WTC11 (cell line): ENCODE results near the gene SLC39A6. TPM values are rescaled to one million over a fixed set of nuclear protein-coding genes. Genes with fewer than 3 reads are reported as not detected.

Experiments used
- ATAC-seq: fragments of 200-7000 bp; cut with Tn5 transposase; 2 replicates; pipeline ENCODE4 v1.10.0; 2021; ENCODE audit warnings: mild to moderate bottlenecking, moderate library complexity
- CTCF ChIA-PET: fragments of 300-600 bp; sonication (Branson Sonifier 250); formaldehyde crosslinking; loops from one replicate; lab custom pipeline; 2021; ENCODE audit warnings: antibody characterized with exemption; lab: Charles Lee
- POLR2A ChIA-PET: fragments of 350-600 bp; sonication (Branson Sonifier 250); formaldehyde crosslinking; loops from one replicate; lab custom pipeline; 2021; ENCODE audit warnings: antibody characterized with exemption; lab: Charles Lee
- DNase-seq: peaks from one replicate; pipeline ENCODE4 v3.0.0; 2021; ENCODE audit warnings: low spot score
- H3K27ac Mint-ChIP-seq: 2 replicates; pipeline ENCODE4 v1.8.0; 2021; ENCODE audit warnings: mixed read lengths
- H3K27me3 Mint-ChIP-seq: 2 replicates; pipeline ENCODE4 v1.8.0; 2021; ENCODE audit warnings: low read depth, mild to moderate bottlenecking, moderate library complexity, mixed read lengths
- H3K36me3 Mint-ChIP-seq: 2 replicates; pipeline ENCODE4 v1.8.0; 2021; ENCODE audit warnings: mixed read lengths
- H3K4me1 Mint-ChIP-seq: 2 replicates; pipeline ENCODE4 v1.8.0; 2022; ENCODE audit warnings: mixed read lengths
- H3K4me3 Mint-ChIP-seq: 2 replicates; pipeline ENCODE4 v1.8.0; 2021; ENCODE audit warnings: mild to moderate bottlenecking, moderate library complexity, mixed read lengths
- H3K9me3 Mint-ChIP-seq: 2 replicates; pipeline ENCODE4 v1.8.0; 2021; ENCODE audit warnings: mixed read lengths
- CBFB ChIP-seq: sonication (generic); formaldehyde crosslinking; IDR thresholded peaks from 2 replicates; pipeline ENCODE4 v1.8.1; 2022; ENCODE audit warnings: mild to moderate bottlenecking, low read depth, missing genetic modification reagents
- EMX1 ChIP-seq: fragments of 250-450 bp; sonication (Bioruptor Pico); IDR thresholded peaks from 2 replicates; pipeline ENCODE4 v1.8.0; 2021; ENCODE audit warnings: mild to moderate bottlenecking
- FOXK1 ChIP-seq: sonication (generic); formaldehyde crosslinking; IDR thresholded peaks from 2 replicates; pipeline ENCODE4 v1.8.0; 2022; ENCODE audit warnings: mild to moderate bottlenecking, moderate library complexity, missing genetic modification reagents
- GABPB1 ChIP-seq: sonication (generic); formaldehyde crosslinking; IDR thresholded peaks from 2 replicates; pipeline ENCODE4 v1.8.1; 2023; ENCODE audit warnings: mild to moderate bottlenecking, missing genetic modification reagents
- ZNF396 ChIP-seq: fragments of 250-450 bp; sonication (Bioruptor Pico); IDR thresholded peaks from 2 replicates; pipeline ENCODE4 v1.8.0; 2021; ENCODE audit warnings: mild to moderate bottlenecking, moderate library complexity, borderline replicate concordance
- total RNA-seq: library from RNA; stranded (reverse); gene quantifications from 3 replicates; pipeline ENCODE4 v1.2.3, GENCODE V29; 2021
- TF ChIP-seq, protein P1 (sequence below): fragments of 250-450 bp; sonication (Bioruptor Pico); conservative IDR thresholded peaks from 2 replicates; pipeline ENCODE4 v1.9.0; 2021; ENCODE audit warnings: mild to moderate bottlenecking
- TF ChIP-seq, protein P2 (sequence below): sonication (generic); formaldehyde crosslinking; IDR thresholded peaks from 2 replicates; pipeline ENCODE4 v1.8.1; 2022; ENCODE audit warnings: low read depth, missing genetic modification reagents, borderline replicate concordance
- TF ChIP-seq, protein P3 (sequence below): sonication (generic); formaldehyde crosslinking; IDR thresholded peaks from 2 replicates; pipeline ENCODE4 v1.8.0; 2022; ENCODE audit warnings: missing genetic modification reagents
- TF ChIP-seq, protein P4 (sequence below): fragments of 250-450 bp; sonication (Bioruptor Pico); IDR thresholded peaks from 2 replicates; pipeline ENCODE4 v2.1.2; 2022; ENCODE audit warnings: mild to moderate bottlenecking, moderate library complexity
- TF ChIP-seq, protein P5 (sequence below): sonication (generic); formaldehyde crosslinking; conservative IDR thresholded peaks from 2 replicates; pipeline ENCODE4 v1.8.1; 2023; ENCODE audit warnings: mild to moderate bottlenecking, low read depth, missing genetic modification reagents, moderate library complexity
- TF ChIP-seq, protein P6 (sequence below): fragments of 200-600 bp; IDR thresholded peaks from 2 replicates; pipeline ENCODE4 v1.8.0; 2022; ENCODE audit warnings: antibody characterized with exemption
- TF ChIP-seq, protein P7 (sequence below): sonication (generic); formaldehyde crosslinking; IDR thresholded peaks from 2 replicates; pipeline ENCODE4 v1.8.1; 2022; ENCODE audit warnings: low read depth, mild to moderate bottlenecking, moderate library complexity, missing genetic modification reagents, borderline replicate concordance
- TF ChIP-seq, protein P8 (sequence below): sonication (generic); formaldehyde crosslinking; IDR thresholded peaks from 2 replicates; pipeline ENCODE4 v1.8.1; 2023; ENCODE audit warnings: mild to moderate bottlenecking, missing genetic modification reagents
- TF ChIP-seq, protein P9 (sequence below): sonication (generic); formaldehyde crosslinking; IDR thresholded peaks from 2 replicates; pipeline ENCODE4 v1.8.1; 2022; ENCODE audit warnings: mild to moderate bottlenecking, missing genetic modification reagents, moderate library complexity, borderline replicate concordance
- TF ChIP-seq, protein P10 (sequence below): sonication (generic); formaldehyde crosslinking; IDR thresholded peaks from 2 replicates; pipeline ENCODE4 v1.8.1; 2022; ENCODE audit warnings: missing genetic modification reagents, borderline replicate concordance
- TF ChIP-seq, protein P11 (sequence below): sonication (generic); formaldehyde crosslinking; IDR thresholded peaks from 2 replicates; pipeline ENCODE4 v1.8.0; 2022; ENCODE audit warnings: mild to moderate bottlenecking, missing genetic modification reagents

The SLC39A6 gene
- total RNA-seq, 1 experiment from 2014 or later = 29.2 TPM

DNA sequence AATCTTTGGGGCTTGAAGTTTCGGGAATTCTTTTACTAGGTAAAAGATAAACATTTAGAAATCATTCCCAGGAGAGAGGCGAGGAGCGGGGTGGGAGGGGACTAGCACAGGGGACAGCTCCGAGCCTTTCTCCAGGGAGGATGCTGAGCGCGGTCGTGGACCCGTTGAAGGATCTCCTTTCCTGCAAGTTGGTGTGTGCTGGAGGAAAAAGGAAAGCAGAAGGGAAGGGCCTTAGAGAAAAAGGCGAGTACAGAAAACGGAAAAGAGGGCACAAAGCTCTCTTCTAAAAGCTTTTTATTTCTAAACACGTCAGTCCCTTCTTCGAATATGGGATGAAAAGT lies 640 bp downstream of the SLC39A6 start:
- peak; percentile 29 for DNase-seq
- POLR2A ChIA-PET = interaction anchor here (0.6 to 1.9 kb wide), 5 partner anchors 61 to 467 kb away, joined by 3 to 8 read pairs (median 3); partner anchors contain the start of genes RMP24 and RPRD1A
- no peaks in the 10 kb centered on the region for H3K27me3 Mint-ChIP-seq
- H3K4me1 Mint-ChIP-seq = peaks cover 34% of the 10 kb centered on the region
- no peak overlapping the region for H3K27ac Mint-ChIP-seq
- H3K4me3 Mint-ChIP-seq = peak overlapping the region; percentile 95
- ATAC-seq = 0 out of 2 replicates have a peak, but pooled peaks have one; percentile 3
- H3K9me3 Mint-ChIP-seq = no peaks in the 10 kb centered on the region
- CTCF ChIA-PET = interaction anchor here (0.6 to 2.4 kb wide), 3 partner anchors 20 to 372 kb away, joined by 6 to 8 read pairs (median 6); no protein-coding TSS in a partner anchor
- H3K36me3 Mint-ChIP-seq = peaks cover 26% of the 10 kb centered on the region
- TF ChIP-seq, protein P1, sequence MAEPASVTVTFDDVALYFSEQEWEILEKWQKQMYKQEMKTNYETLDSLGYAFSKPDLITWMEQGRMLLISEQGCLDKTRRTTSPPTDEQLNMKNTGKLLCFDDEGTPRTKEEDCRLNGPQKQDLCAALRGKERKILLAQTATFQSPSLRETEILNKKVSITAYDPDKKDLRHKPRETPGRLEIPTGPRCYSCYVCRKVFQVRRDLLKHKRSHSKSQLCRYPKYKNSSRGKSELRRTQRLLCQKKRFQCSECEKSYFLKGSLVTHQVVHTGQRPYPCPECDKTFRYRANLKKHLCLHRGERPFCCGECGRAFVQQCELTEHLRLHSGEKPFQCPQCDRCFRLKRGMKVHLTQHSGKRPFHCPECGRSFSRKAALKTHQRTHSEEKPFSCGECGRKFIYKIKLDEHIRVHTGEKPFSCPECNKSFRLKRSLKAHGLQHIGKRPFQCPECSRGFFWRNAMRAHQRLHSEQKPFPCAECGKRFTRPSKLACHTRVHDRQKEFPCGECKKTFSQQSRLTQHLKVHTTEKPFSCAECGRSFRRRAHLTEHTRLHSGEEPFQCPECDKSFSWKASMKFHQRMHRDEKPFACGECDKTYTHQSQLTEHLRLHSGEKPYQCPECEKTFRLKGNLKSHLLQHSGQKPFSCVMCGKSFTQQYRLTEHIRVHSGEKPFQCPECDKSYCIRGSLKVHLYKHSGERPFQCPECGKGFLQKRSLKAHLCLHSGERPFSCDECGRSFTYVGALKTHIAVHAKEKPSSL (CRISPR knock-in tag) = no peak
- TF ChIP-seq, protein P2, sequence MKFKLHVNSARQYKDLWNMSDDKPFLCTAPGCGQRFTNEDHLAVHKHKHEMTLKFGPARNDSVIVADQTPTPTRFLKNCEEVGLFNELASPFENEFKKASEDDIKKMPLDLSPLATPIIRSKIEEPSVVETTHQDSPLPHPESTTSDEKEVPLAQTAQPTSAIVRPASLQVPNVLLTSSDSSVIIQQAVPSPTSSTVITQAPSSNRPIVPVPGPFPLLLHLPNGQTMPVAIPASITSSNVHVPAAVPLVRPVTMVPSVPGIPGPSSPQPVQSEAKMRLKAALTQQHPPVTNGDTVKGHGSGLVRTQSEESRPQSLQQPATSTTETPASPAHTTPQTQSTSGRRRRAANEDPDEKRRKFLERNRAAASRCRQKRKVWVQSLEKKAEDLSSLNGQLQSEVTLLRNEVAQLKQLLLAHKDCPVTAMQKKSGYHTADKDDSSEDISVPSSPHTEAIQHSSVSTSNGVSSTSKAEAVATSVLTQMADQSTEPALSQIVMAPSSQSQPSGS (CRISPR knock-in tag) = no peak
- TF ChIP-seq, protein P3, sequence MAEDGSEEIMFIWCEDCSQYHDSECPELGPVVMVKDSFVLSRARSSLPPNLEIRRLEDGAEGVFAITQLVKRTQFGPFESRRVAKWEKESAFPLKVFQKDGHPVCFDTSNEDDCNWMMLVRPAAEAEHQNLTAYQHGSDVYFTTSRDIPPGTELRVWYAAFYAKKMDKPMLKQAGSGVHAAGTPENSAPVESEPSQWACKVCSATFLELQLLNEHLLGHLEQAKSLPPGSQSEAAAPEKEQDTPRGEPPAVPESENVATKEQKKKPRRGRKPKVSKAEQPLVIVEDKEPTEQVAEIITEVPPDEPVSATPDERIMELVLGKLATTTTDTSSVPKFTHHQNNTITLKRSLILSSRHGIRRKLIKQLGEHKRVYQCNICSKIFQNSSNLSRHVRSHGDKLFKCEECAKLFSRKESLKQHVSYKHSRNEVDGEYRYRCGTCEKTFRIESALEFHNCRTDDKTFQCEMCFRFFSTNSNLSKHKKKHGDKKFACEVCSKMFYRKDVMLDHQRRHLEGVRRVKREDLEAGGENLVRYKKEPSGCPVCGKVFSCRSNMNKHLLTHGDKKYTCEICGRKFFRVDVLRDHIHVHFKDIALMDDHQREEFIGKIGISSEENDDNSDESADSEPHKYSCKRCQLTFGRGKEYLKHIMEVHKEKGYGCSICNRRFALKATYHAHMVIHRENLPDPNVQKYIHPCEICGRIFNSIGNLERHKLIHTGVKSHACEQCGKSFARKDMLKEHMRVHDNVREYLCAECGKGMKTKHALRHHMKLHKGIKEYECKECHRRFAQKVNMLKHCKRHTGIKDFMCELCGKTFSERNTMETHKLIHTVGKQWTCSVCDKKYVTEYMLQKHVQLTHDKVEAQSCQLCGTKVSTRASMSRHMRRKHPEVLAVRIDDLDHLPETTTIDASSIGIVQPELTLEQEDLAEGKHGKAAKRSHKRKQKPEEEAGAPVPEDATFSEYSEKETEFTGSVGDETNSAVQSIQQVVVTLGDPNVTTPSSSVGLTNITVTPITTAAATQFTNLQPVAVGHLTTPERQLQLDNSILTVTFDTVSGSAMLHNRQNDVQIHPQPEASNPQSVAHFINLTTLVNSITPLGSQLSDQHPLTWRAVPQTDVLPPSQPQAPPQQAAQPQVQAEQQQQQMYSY (CRISPR knock-in tag) = no peak
- TF ChIP-seq FOXK1 (CRISPR knock-in tag) (no peak), GABPB1 (CRISPR knock-in tag) (no peak), ZNF396 (CRISPR knock-in tag) (no peak), EMX1 (CRISPR knock-in tag) (no peak), CBFB (CRISPR knock-in tag) (no peak)
- TF ChIP-seq, protein P4, sequence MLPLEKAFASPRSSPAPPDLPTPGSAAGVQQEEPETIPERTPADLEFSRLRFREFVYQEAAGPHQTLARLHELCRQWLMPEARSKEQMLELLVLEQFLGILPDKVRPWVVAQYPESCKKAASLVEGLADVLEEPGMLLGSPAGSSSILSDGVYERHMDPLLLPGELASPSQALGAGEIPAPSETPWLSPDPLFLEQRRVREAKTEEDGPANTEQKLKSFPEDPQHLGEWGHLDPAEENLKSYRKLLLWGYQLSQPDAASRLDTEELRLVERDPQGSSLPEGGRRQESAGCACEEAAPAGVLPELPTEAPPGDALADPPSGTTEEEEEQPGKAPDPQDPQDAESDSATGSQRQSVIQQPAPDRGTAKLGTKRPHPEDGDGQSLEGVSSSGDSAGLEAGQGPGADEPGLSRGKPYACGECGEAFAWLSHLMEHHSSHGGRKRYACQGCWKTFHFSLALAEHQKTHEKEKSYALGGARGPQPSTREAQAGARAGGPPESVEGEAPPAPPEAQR (CRISPR knock-in tag) = no peak
- TF ChIP-seq, protein P5, sequence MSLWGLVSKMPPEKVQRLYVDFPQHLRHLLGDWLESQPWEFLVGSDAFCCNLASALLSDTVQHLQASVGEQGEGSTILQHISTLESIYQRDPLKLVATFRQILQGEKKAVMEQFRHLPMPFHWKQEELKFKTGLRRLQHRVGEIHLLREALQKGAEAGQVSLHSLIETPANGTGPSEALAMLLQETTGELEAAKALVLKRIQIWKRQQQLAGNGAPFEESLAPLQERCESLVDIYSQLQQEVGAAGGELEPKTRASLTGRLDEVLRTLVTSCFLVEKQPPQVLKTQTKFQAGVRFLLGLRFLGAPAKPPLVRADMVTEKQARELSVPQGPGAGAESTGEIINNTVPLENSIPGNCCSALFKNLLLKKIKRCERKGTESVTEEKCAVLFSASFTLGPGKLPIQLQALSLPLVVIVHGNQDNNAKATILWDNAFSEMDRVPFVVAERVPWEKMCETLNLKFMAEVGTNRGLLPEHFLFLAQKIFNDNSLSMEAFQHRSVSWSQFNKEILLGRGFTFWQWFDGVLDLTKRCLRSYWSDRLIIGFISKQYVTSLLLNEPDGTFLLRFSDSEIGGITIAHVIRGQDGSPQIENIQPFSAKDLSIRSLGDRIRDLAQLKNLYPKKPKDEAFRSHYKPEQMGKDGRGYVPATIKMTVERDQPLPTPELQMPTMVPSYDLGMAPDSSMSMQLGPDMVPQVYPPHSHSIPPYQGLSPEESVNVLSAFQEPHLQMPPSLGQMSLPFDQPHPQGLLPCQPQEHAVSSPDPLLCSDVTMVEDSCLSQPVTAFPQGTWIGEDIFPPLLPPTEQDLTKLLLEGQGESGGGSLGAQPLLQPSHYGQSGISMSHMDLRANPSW (CRISPR knock-in tag) = no peak
- TF ChIP-seq, protein P6, sequence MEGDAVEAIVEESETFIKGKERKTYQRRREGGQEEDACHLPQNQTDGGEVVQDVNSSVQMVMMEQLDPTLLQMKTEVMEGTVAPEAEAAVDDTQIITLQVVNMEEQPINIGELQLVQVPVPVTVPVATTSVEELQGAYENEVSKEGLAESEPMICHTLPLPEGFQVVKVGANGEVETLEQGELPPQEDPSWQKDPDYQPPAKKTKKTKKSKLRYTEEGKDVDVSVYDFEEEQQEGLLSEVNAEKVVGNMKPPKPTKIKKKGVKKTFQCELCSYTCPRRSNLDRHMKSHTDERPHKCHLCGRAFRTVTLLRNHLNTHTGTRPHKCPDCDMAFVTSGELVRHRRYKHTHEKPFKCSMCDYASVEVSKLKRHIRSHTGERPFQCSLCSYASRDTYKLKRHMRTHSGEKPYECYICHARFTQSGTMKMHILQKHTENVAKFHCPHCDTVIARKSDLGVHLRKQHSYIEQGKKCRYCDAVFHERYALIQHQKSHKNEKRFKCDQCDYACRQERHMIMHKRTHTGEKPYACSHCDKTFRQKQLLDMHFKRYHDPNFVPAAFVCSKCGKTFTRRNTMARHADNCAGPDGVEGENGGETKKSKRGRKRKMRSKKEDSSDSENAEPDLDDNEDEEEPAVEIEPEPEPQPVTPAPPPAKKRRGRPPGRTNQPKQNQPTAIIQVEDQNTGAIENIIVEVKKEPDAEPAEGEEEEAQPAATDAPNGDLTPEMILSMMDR = no peak
- TF ChIP-seq, protein P7, sequence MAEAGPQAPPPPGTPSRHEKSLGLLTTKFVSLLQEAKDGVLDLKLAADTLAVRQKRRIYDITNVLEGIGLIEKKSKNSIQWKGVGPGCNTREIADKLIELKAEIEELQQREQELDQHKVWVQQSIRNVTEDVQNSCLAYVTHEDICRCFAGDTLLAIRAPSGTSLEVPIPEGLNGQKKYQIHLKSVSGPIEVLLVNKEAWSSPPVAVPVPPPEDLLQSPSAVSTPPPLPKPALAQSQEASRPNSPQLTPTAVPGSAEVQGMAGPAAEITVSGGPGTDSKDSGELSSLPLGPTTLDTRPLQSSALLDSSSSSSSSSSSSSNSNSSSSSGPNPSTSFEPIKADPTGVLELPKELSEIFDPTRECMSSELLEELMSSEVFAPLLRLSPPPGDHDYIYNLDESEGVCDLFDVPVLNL (CRISPR knock-in tag) = no peak
- TF ChIP-seq, protein P8, sequence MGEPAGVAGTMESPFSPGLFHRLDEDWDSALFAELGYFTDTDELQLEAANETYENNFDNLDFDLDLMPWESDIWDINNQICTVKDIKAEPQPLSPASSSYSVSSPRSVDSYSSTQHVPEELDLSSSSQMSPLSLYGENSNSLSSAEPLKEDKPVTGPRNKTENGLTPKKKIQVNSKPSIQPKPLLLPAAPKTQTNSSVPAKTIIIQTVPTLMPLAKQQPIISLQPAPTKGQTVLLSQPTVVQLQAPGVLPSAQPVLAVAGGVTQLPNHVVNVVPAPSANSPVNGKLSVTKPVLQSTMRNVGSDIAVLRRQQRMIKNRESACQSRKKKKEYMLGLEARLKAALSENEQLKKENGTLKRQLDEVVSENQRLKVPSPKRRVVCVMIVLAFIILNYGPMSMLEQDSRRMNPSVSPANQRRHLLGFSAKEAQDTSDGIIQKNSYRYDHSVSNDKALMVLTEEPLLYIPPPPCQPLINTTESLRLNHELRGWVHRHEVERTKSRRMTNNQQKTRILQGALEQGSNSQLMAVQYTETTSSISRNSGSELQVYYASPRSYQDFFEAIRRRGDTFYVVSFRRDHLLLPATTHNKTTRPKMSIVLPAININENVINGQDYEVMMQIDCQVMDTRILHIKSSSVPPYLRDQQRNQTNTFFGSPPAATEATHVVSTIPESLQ (CRISPR knock-in tag) = no peak
- TF ChIP-seq, protein P9, sequence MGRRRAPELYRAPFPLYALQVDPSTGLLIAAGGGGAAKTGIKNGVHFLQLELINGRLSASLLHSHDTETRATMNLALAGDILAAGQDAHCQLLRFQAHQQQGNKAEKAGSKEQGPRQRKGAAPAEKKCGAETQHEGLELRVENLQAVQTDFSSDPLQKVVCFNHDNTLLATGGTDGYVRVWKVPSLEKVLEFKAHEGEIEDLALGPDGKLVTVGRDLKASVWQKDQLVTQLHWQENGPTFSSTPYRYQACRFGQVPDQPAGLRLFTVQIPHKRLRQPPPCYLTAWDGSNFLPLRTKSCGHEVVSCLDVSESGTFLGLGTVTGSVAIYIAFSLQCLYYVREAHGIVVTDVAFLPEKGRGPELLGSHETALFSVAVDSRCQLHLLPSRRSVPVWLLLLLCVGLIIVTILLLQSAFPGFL (CRISPR knock-in tag) = no peak
- TF ChIP-seq, protein P10, sequence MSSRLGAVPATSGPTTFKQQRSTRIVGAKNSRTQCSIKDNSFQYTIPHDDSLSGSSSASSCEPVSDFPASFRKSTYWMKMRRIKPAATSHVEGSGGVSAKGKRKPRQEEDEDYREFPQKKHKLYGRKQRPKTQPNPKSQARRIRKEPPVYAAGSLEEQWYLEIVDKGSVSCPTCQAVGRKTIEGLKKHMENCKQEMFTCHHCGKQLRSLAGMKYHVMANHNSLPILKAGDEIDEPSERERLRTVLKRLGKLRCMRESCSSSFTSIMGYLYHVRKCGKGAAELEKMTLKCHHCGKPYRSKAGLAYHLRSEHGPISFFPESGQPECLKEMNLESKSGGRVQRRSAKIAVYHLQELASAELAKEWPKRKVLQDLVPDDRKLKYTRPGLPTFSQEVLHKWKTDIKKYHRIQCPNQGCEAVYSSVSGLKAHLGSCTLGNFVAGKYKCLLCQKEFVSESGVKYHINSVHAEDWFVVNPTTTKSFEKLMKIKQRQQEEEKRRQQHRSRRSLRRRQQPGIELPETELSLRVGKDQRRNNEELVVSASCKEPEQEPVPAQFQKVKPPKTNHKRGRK = no peak
- TF ChIP-seq, protein P11, sequence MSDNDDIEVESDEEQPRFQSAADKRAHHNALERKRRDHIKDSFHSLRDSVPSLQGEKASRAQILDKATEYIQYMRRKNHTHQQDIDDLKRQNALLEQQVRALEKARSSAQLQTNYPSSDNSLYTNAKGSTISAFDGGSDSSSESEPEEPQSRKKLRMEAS (CRISPR knock-in tag) = no peak
